SKM-1 (cell line): ENCODE measurements around the gene CYB5B.
"Not testable (repeated sequence)": the region's sequence is repeated elsewhere in the genome, so short reads cannot be mapped to it uniquely, and the experiment has no call there.

ENCODE experiments used
- DNase-seq: peaks from one replicate; lab custom pipeline; 2025; ENCODE audit not compliant: unreplicated experiment; lab: John Stamatoyannopoulos, UW

Gene CYB5B

GRCh38 chr16:69408475-69408874, 15.9 kb upstream of the CYB5B start:
- no peak for DNase-seq

GRCh38 chr16:69410219-69410990, 14.0 kb upstream of the CYB5B start:
- no peak for DNase-seq

GRCh38 chr16:69411064-69411985, 13.1 kb upstream of the CYB5B start:
- DNase-seq = no peak

- DNase-seq = no peak
Measured at GRCh38 chr16:69412287-69412686, 12.1 kb upstream of the CYB5B start.

- no peak for DNase-seq
Measured at GRCh38 chr16:69413045-69413664, 11.3 kb upstream of the CYB5B start.

GRCh38 chr16:69417520-69418199, 6.8 kb upstream of the CYB5B start:
- no peak for DNase-seq

GRCh38 chr16:69419956-69420355, 4.5 kb upstream of the CYB5B start:
- no peak for DNase-seq

- no peak for DNase-seq
Measured at GRCh38 chr16:69423189-69423588, 1.2 kb upstream of the CYB5B start.

- DNase-seq = no peak
Measured at GRCh38 chr16:69424935-69425784, 741 bp downstream of the CYB5B start.

GRCh38 chr16:69428652-69429051, 4.2 kb downstream of the CYB5B start:
- no peak for DNase-seq

- DNase-seq = not testable (repeated sequence)
Measured at GRCh38 chr16:69429058-69429640, 4.7 kb downstream of the CYB5B start.

GRCh38 chr16:69431948-69432468, 7.6 kb downstream of the CYB5B start:
- DNase-seq = no peak

GRCh38 chr16:69434066-69434465, 9.6 kb downstream of the CYB5B start:
- no peak for DNase-seq

GRCh38 chr16:69435977-69436820, 11.8 kb downstream of the CYB5B start:
- DNase-seq = no peak

- DNase-seq = no peak
Measured at GRCh38 chr16:69436896-69437295, 12.5 kb downstream of the CYB5B start.

GRCh38 chr16:69438465-69438864, 14.0 kb downstream of the CYB5B start:
- DNase-seq = no peak

GRCh38 chr16:69440250-69440649, 15.8 kb downstream of the CYB5B start:
- no peak for DNase-seq

GRCh38 chr16:69441030-69441429, 16.6 kb downstream of the CYB5B start:
- not testable (repeated sequence) for DNase-seq
